GM12801 (cell line): ENCODE results near the gene CFAP300.

Source experiments
- TF ChIP-seq, protein P1 (sequence below): IDR thresholded peaks from one replicate; pipeline ENCODE4 v1.5.1; 2011; ENCODE audit warnings: control low read depth; ENCODE audit not compliant: insufficient read length; ENCODE audit errors: extremely low read depth

The CFAP300 gene

DNA sequence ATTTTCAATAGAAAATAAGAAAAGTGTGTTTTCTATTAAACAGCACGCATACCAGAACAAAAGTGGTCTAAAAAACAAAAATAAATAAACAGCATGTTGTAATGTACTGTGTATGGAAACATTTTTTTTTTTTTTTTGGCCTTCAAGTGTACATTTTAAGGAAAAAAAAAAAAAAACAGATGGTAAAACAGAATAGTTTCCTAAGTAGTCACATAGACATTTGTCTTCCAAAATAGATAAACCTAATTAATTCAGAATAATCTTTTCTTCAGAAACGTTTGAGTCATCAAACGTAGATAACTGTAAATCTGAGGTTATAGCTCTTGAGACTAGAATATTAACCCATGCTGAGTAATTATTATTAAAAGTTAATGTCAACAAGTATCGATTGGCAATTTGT is 396 bp upstream of the CFAP300 start:
- TF ChIP-seq, protein P1, sequence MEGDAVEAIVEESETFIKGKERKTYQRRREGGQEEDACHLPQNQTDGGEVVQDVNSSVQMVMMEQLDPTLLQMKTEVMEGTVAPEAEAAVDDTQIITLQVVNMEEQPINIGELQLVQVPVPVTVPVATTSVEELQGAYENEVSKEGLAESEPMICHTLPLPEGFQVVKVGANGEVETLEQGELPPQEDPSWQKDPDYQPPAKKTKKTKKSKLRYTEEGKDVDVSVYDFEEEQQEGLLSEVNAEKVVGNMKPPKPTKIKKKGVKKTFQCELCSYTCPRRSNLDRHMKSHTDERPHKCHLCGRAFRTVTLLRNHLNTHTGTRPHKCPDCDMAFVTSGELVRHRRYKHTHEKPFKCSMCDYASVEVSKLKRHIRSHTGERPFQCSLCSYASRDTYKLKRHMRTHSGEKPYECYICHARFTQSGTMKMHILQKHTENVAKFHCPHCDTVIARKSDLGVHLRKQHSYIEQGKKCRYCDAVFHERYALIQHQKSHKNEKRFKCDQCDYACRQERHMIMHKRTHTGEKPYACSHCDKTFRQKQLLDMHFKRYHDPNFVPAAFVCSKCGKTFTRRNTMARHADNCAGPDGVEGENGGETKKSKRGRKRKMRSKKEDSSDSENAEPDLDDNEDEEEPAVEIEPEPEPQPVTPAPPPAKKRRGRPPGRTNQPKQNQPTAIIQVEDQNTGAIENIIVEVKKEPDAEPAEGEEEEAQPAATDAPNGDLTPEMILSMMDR: no peak

DNA sequence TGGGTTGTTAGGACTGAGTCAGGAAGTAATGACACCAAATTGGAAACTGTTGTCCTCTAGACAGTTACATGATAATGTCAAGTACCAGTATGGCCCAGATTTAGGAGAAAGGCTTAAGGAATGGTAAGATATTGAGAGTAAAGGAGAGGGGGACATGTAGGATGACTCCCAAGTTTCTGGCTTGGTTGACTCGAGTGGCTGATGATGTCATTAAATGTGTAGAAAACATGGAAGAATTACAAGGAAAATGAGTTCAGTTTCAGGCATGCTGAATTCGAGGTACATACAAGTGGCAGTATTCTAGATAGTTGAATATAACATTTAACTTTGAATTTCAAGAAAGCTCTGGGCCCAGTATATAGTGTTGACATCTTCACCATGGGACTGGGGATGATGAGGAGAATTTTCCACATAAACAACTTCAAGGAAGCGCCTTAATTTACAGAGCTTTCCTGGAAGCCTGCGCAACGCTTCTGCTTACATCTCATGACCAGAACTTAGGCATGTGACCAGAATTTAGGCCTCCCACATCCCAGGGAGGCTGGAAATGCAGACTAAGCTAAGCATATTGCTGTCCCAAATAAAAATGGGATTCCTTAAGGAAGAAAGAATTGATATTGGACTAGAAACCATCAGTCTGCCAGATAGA is 3.8 kb downstream of the CFAP300 start:
- TF ChIP-seq, protein P1: no peak

DNA sequence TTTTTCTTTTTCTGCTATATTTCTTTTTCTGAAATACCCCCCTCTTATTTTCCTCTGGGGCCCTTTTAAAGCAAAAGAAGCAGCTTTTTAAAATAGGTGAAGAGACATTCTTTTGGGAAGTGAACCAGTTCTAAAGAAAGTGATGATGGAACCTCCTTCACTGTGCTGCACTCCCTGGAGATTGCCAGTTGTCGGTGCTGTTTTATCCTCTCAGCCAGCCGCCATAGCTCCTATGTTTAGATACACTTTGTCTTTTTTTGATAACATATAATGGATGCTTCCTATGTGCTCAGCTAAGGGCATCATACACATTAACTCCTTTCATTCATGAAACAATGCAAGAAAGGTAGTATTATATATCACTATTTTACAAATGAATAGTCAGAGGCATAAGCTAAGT is 14.0 kb downstream of the CFAP300 start:
- TF ChIP-seq, protein P1: no peak

DNA sequence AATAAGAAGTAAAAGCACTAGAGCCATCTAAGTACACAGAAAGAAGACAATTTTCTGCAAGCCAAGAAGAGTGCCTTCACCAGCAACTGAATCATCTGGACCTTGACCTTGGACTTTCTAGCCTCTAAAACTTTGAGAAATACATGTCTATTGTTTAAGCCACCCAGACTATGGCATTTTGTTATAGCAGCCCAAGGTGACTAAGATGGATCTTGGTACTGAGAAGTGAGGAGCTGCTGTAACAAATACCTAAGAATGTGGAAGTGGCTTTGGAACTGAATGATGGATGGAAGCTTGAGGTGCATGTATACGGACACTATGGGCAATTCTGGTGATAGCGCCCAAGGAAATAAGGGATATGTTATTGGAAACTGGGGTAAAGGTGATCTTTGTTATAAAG is 14.9 kb downstream of the CFAP300 start:
- TF ChIP-seq, protein P1: no peak

DNA sequence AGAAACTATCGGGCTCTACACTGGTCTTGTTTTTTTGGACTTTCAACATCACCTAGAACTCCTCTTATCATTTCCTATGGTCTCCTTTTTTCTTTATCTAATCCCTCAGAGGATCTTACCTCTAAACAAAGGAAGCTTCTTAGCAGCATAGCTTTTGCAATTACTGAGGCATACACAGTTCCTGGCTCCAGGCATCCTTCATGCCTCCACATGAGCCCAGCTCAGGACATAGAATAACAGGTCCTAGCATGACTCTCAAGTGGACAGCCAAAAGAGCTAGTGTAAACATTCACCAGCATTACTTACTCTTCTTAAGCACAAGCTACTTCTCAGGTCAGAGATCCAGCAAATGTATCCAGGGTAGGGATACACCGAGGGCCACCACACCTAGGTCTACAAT is 17.1 kb downstream of the CFAP300 start:
- TF ChIP-seq, protein P1: no peak

DNA sequence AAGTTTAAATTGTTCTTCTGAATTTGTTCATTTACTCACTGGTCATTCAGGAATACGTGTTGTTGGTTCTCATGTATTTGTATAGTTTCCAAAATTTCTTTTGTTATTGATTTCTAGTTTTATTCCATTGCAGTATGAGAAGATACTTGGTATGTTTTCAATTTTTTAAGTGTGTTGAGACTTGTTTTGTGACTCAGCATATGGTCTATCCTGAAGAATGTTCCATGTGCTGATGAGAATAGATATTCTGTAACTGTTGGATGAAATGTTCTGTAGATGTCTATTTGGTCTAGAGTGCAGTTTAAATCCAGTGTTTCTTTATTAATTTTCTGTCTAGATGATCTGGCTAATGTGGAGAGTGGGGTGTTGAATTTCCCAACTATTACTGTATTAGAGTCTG is 23.5 kb downstream of the CFAP300 start:
- TF ChIP-seq, protein P1: no peak

DNA sequence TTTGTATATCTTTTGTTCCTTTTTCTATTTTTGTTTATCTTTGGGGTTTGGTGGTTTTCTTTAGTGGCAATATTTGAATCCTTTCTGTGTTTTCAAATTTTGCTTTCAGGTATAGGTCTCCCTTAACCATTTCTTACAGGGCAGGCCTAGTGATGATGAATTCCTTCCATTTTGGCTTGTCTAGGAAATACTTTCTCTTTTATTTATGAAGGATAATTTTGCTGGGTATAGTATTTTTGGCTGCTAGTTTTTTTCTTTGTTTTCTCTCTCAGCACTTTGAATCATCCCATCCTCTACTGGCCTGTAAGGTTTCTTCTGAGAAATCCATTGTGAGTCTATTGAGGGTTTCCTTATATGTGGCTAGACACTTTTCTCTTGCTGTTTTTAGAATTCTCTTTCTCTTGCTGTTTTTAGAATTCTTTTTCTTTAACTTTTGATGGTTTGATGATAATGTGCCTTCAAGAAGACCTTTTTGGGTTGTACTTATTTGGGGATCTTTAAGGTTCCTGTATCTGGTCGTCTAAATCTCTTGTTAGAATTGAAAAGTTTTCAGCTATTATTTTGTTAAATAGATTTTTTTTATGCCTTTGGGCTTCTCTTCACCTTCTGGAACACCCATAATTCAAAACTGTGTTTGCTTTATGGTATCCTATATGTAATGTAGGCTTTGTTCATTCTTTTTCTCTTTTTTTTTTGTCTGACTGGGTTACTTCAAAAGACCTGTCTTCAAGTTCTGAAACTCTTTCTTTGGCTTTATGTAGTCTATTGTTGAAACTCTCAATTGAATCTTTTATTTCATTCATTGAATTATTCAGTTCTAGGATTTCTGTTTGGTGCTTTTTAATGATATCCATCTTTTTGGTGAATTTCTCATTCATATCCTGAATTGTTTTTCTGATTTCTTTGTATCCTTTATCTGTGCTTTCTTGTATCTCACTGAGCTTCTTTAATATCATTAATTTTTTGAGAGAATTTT is 24.5 kb downstream of the CFAP300 start:
- TF ChIP-seq, protein P1: no peak
